HL-60/S4 treated with retinoic acid at 250 ng/mL for 4 days and 3 days (cell line): ENCODE results near the gene DENND1B.
"Not testable (repeated sequence)": the region's sequence is repeated elsewhere in the genome, so short reads cannot be mapped to it uniquely, and the experiment has no call there.

Experiments used
- in situ Hi-C: fragments of 300-500 bp; cut with MboI; formaldehyde crosslinking; loops from 2 replicates; pipeline ENCODE4 v1.7.0; 2022; ENCODE audit warnings: low sequenced_read_pairs

DENND1B gene

DNA sequence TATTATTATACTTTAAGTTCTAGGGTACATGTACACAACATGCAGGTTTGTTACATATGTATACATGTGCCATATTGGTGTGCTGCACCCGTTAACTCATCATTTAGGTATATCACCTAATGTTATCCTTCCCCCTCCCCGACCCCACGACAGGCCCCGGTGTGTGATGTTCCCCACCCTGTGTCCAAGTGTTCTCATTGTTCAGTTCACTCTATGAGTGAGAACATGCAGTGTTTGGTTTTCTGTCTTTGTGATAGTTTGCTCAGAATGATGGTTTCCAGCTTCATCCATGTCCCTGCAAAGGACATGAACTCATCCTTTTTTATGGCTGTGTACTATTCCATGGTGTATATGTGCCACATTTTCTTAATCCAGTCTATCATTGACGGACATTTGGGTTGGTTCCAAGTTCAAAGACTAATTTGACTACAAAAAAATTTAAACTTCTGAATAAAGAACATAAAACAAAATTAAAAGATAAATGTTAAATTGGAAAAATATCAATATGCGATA is 22.6 kb downstream of the DENND1B start:
- in situ Hi-C loops = not testable (repeated sequence)

DNA sequence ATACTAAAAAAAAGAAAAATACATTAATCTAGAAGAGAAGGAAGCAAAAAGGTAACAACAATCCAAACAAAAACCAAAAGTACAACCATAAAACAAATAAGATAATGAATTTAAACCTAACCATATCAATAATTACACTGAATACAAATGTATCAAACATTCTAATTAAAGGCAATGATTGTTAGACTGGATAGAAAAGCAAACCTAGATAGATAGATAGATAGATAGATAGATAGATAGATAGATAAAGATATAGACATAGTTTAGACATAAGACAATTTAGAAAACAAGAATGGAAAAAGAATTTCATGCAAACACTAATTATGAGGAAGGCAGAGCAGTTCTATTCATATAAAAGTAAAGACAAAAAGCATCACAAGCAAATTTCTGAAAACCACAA is 24.9 kb downstream of the DENND1B start:
- in situ Hi-C loops = no loop called here

DNA sequence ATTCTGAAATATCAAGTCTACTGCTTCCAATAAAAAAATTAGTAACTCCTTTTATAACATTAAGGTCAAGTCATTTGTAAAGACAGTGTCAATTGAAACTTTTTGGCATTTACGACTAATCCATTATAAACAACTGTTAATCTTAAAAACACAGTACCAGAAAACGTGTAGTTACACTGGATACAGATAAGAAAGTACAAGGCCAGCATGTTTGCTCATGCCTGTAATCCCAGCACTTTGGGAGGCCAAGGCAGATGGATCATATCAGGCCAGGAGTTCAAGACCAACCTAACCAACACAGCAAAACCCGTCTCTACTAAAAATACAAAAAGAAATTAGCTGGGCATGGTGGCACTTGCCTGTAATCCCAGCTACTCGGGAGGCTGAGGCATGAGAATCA is 29.4 kb downstream of the DENND1B start:
- in situ Hi-C loops = no loop called here

DNA sequence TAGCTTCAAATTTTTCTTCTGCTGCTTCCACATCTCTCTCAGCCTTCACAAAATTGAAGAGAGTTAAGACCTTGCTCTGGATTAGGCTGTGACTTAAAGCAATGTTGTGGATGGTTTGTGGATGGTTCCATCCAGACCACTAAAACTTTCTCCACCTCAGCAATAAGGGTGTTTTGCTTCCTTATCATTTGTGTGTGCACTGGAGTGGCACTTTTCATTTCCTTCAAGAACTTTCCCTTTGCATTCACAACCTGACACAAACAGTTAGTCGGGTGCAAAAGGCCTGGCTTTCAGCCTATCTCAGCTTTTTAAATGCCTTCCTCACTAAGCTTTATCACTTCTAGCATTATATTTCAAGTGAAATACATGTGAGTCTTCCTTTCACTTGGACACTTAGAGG is 30.3 kb downstream of the DENND1B start:
- in situ Hi-C loops = no loop called here

DNA sequence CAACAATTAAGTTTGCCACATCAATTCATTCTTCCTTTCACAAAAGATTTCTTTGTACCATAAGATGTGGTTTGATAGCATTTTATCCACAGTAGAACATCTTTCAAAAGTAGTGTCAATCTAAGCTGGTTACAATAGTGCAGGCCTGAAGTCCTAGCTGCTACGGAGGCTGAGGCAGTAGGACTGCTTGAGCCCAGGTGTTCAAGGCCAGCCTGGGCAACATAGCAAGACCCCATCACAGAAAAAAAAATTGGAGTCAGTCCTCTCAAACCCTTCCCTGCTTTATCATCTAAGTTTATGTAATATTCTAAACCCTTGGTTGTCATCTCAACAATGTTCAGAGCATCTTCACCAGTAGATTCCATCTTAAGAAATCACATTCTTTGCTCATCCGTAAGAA is 31.7 kb downstream of the DENND1B start:
- in situ Hi-C loops = no loop called here

DNA sequence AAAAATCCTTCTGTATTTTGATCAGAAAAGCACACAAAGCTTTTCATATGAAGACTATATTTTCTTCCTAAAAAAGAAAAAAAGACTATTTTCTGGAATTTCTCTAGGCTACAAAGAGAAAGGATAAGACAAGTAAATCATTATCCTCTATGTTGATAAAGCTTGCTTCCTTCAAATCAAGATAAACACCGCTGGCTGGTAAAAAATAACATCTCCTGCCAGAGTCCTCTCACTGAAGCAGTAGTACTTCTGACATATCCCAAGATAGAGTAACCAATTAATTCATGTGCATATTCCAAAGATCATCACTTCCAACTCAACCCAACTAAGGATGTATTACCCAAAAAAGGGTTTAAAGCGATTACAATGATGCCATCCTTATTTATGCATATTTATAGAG is 34.3 kb downstream of the DENND1B start:
- in situ Hi-C loops = no loop called here

DNA sequence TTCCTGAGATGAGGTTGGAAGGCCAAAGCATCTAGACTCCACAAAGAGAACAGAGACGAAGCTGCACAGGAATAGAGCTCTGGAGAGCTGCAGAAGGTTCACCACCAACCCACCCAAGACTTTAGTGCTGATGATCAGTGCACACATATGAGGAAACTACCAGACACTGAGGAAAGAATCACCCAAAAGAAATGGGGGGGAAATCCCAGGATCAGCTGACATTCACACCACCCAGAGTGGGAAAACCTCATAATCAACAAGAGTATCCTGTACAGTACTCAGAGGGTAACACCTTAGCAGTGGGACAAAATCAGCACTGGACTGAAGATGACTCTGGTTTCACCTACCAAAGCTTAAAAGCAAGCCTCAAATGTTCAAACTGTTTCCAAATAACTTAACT is 36.4 kb downstream of the DENND1B start:
- in situ Hi-C loops = no loop called here

DNA sequence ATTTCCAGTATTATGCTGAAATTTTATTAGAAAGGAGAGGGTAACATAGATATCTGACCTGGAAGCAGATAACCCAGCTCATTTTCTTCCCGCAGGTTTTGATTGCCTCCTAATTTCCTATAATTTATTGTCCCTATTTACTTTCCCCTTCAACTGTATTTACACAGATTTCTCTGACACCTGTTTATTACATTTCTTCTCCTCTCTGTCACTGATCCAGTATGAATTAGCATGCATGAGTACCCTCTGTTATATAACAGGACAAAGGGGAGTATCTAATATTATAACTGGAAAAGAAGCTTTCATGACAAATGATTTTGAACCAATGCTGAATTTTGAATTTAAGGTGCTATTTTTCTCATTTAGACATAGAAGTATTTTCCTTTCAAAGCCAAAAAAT is 37.4 kb downstream of the DENND1B start:
- in situ Hi-C loops = no loop called here

DNA sequence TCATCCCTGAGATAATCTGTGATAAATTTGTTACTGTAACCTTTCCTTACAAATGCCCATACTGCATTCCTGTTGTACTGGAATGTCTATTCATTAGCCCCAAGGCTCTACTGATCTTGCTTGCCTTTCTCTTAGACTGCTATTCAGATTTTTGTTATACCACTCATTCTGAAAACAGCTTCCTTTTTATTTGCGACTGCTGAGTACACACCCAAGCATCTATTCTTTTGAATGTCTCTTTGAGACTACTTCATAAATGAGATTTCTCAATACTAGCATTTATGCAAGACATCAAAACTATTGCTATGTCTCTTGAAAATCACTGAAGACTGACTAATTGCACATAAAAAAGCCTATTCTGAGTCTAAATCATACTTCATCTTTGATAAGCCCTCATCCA is 38.6 kb downstream of the DENND1B start:
- in situ Hi-C loops = no loop called here

DNA sequence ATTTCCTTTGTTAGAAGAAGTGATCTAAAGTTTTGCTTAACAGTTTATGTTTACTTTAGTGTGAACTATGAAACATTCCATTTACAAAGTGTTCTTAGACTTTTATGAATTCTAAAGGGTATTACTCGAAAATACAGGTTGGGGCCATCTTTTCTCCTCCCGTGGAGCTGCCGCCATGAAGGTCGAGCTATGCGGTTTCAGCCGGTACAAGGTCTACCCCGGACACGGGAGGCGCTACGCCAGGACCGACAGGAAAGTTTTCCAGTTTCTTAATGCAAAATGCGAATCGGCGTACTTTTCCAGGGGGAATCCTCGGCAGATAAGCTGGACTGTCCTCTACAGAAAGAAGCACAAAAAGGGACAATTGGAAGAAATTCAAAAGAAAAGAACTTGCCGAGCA is 39.8 kb downstream of the DENND1B start:
- in situ Hi-C loops = no loop called here

DNA sequence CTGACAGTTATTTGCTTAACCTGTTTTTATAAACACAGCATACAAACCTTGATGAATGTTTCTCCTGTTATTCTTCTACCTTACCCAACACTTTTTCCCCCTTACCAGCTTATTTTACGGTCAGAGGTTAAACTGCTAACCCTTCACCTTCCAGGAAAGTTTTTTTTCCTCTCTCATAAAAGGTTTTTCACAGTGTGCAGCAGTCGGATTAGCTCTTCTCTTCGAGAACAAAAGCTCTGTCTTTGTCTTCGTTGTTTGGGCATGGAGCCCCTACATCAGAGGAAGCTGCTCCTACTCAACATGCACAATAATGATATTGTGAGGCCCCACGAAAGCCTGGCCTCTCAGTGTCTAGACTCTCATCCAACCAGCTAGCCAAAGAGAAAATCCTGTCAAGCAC is 42.0 kb downstream of the DENND1B start:
- in situ Hi-C loops = no loop called here

DNA sequence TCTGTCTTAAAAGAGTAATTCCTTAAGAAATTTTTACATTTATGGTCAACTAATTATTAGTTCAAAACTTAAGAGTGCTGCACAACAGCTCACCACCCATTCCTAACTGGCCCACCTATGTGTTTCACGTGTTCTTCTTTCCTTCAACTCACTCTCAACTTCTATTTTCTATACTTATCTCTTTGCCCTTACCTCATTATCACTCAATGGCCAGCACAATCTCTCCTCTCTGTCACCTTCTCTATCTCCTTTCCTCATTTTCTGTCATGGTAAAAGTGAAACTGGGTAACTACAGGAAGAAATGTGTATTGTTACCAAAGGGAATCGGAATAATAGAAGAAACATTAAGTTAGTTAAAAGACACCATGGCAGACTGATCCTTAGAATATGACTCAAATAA is 43.1 kb downstream of the DENND1B start:
- in situ Hi-C loops = no loop called here

DNA sequence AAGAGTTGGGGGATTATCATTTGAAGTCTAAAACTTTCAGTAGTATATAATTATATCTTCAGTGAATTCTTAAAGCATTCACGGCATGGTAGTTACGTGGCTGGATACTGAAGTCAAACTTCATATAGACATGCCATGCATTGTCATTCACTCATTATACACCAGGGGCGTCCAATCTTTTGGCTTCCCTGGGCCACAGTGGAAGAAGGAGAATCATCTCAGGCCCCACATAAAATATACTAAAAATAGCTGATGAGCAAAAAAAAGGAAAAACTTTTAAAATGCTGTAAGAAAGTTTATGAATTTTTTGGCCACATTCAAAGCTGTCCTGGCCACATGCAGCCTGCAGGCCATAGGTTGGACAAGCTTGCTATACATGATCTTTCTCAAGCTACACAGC is 43.8 kb downstream of the DENND1B start:
- in situ Hi-C loops = no loop called here

DNA sequence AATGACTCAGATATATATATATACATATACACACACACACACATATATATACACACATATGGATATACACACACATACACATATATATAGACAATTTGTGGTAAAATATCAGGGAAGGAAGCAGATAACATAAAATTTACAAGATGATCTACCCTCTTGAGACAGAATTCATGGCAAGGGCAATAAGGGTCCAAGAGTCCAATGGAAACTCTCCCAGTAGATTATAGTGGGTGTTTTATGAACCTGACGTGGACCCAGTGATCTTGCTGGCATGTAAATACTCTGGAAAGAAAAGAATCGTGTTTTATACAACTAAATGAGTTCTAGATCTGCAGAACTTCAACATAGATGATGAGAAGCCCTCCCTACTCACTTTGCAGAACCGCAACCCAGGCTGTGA is 49.3 kb downstream of the DENND1B start:
- in situ Hi-C loops = no loop called here

DNA sequence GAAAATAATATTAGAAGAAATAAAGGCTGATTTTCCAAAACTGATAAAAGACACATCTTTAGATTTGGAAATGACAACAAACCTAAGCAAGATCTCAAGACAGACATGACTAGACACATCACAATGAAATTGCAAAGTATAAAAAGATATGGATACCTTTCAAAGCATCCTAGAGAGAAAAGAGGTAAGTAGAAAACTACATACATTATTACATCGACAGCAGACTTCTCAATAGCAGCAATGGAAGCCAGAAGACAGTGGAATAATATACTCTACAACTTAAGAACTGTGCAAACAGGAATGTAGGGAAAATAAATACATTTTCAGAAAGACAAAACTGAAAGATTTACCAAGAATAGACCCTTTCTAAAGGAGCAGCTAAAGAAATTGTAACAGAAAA is 50.2 kb downstream of the DENND1B start:
- in situ Hi-C loops = no loop called here

DNA sequence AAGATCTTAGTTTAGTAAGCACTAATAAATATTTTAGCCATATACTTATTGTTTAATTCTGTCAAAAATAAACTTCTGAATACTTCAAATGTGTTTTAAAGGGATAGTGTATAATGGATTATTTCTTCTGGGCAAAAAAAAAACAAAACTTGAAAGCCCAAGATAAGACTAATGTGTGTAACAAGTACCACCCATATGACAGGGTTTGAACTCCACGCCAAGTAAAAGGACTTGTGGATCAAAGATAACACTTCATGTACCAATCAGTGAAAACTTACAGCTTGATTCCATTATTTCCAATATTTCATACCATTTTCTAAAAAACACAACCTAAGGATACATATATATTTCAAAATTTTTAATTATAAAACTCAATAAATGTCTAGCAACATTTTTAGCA is 59.5 kb downstream of the DENND1B start:
- in situ Hi-C loops = no loop called here

DNA sequence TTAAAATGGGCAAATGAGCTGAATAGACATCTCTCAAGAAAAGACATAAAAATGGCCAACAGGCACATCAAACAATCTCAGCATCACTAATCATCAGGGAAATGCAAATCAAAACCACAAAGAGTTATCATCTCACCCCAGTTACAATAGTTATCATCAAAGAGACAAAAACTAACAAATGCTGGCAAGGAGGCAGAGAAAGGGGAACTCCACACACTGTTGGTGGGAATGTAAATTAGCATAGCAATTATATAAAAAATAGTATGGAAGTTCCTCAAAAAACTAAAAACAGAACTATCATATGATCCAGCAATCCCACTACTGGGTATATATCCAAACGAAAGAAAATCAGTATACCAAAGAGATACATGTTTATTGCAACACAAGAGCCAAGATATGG is 68.7 kb downstream of the DENND1B start:
- in situ Hi-C loops = no loop called here

DNA sequence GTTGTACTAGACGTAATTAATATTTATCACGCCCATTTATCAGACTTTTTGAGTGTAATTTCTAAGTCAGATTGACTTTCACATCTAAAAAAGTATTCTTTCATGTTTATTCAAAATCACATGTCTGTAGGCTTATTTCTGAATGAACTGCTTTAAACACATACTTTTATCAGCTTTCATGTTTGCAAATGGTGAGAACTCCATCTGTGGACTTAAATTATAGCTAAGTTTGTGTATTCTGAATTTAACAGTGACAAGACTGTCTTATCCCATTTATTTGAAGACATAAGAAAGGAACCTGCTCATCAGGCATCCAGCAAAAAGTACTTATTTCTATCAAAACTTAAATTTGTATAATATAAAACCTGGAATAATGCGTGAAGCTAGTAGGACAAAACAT is 69.3 kb downstream of the DENND1B start:
- in situ Hi-C loops = no loop called here

DNA sequence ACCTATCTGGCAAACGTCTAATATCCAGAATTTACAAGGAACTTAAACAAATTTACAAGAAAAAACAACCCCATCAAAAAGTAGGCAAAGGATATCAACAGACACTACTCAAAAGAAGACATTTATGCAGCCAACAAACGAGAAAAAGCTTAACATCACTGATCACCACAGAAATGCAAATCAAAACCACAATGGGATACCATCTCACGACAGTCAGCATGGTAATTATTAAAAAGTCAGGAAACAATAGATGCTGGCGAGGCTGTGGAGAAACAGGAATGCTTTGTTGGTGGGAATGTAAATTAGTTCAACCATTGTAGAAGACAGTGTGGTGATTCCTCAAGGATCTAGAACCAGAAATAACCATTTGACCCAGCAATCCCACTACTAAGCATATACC is 74.6 kb downstream of the DENND1B start:
- in situ Hi-C loops = not testable (repeated sequence)

DNA sequence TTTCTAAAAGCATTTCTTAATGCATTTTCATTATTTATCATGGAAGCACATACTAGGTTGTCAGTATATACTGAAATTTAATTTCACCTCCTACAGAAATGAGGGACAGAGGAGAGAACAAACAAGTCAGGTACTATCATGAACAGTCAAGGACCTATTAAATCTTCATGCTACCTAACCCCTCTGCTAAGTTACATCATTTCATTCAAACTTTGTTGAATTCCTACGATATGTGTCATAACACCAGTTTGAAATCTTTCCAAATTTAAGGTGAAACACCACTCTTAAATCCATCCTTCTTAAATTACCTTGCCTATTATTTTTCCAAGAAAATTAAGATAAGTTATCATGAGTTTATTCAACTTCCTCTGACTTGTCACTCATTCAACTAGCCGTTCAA is 78.9 kb downstream of the DENND1B start:
- in situ Hi-C loops = no loop called here

DNA sequence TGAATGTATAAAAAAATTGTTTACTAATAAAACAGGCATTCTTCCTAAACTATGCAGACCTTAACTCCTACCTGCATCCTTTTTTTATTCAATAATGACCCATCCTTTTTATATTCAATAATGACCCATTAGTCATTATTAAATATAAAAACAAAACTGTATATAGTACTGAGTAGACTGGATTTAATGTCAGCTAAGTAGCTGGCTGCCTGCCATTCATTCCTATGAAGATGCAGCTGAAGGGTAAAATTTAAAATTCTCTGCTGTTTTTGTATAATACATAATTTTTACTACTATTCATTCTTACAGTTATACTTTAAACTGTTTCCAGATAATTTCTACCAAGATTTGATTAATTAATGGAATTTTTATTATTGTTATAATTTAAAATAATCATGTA is 79.3 kb downstream of the DENND1B start:
- in situ Hi-C loops = no loop called here

DNA sequence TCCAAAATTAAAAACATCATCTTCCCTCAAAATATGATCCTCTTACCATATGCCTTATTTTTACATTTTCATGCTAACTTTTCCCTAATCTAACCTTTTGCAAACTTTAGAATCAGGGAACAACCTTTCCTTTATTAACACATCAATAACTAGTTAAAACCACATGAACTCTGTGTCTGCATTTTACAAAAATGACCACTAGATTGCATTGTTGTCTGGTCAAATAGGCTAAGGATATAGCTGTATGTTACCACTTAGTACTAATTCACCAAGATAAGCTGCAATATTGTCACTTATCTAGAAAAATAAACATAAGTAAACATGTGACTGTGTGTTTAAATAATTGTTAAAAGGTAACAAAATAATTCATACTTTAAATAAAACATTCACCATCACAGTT is 82.3 kb downstream of the DENND1B start:
- in situ Hi-C loops = no loop called here

DNA sequence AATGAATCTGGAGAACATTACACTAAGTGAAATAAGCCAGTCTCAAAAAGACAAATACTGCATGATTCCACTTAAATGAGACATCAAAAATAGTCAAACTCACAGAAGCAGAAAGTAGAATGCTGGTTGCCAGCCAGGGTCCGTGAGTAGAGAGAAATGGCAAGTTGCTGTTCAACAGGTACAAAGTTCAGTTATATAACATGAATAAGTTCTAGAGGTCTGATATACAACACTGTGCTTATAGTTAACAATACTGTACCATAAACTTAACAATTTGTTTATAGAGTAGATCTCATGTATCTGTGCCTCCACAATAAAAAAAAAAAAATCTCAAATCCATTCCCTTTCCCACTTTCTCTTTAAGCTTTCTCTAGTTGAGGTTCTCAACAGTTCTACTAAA is 83.5 kb downstream of the DENND1B start:
- in situ Hi-C loops = no loop called here

DNA sequence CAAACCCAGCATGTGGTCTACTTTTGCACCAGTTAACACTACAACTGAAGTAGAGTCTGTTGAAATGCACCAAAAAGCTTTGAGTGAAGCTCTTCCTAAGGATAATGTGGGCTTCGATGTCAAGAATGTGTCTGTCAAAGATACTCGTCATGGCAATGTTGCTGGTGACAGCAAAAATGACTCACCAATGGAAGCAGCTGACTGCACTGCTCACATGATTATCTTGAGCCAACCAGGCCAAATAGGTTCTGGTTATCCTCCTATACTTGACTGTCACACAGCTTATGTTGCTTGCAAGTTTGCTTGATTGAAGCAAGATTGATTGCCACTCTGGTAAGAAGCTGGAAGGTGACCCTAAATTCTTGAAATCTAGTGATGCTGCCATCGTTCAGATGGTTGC is 85.2 kb downstream of the DENND1B start:
- in situ Hi-C loops = no loop called here
